Measurements from ENCODE around the gene AP1AR.

- TF ChIP-seq, protein P1, sequence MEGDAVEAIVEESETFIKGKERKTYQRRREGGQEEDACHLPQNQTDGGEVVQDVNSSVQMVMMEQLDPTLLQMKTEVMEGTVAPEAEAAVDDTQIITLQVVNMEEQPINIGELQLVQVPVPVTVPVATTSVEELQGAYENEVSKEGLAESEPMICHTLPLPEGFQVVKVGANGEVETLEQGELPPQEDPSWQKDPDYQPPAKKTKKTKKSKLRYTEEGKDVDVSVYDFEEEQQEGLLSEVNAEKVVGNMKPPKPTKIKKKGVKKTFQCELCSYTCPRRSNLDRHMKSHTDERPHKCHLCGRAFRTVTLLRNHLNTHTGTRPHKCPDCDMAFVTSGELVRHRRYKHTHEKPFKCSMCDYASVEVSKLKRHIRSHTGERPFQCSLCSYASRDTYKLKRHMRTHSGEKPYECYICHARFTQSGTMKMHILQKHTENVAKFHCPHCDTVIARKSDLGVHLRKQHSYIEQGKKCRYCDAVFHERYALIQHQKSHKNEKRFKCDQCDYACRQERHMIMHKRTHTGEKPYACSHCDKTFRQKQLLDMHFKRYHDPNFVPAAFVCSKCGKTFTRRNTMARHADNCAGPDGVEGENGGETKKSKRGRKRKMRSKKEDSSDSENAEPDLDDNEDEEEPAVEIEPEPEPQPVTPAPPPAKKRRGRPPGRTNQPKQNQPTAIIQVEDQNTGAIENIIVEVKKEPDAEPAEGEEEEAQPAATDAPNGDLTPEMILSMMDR (IDR thresholded peaks at IDR 0.05): peak in 1 of 6 experiments; percentile 9
- peak; percentile 19 to 73 for TF ChIP-seq POLR2A (IDR thresholded peaks at IDR 0.05)
Measured at GRCh38 chr4:112296949-112297880, 65.6 kb downstream of the AP1AR start, which contains the start of gene ALPK1.

Data from Peyer's patch (tissue), 4 donors.